ENCODE data around the gene FRMD4A. TPM values are rescaled to one million over a fixed set of nuclear protein-coding genes. Genes with fewer than 3 reads are reported as not detected.

FRMD4A gene
- total and polyA plus RNA-seq, 2 experiments from 2014 or later: 11.9 to 17.5 TPM

GRCh38 chr10:13872411-13872810 is 458.3 kb downstream of the FRMD4A start:
- Histone ChIP-seq H3K36me3 (ENCODE audit: low read depth) (no peaks in the 10 kb centered on the region), H3K9me3 (ENCODE audit: low read depth) (no peaks in the 10 kb centered on the region), H3K9ac (no peak overlapping the region), H4K20me1 (ENCODE audit: insufficient read depth) (no peaks in the 10 kb centered on the region), H3K4me2 (ENCODE audit: unreplicated experiment) (no peak overlapping the region), H3F3A (ENCODE audit: insufficient read depth) (no peaks in the 10 kb centered on the region), H2AFZ (no peak overlapping the region), H3K27me3 (replicated peaks; ENCODE audit: insufficient read depth) (no peaks in the 10 kb centered on the region), H3K9me2 (ENCODE audit: insufficient read depth) (no peaks in the 10 kb centered on the region), H3K27ac (no peak overlapping the region), H3K79me2 (ENCODE audit: insufficient read depth) (peaks cover 97% of the 10 kb centered on the region), H3K4me1 (ENCODE audit: insufficient read depth) (peaks cover 1% of the 10 kb centered on the region), H3K4me3 (no peak overlapping the region)
- WGBS, 2 experiments (ENCODE audit: low coverage in 1 of 2, low lambda C conversion rate in 2 of 2, missing lambda C conversion rate in 2 of 2): 92 to 95% methylated on average over 9 of the region's 9 CpGs
- TF ChIP-seq EZH2phosphoT487 (IDR thresholded peaks at IDR 0.05; ENCODE audit: insufficient read depth, low read depth) (no peak), EZH2 (IDR thresholded peaks at IDR 0.05; ENCODE audit: insufficient read depth, poor library complexity, severe bottlenecking) (no peak)
- in situ Hi-C loops (cut with MboI): no loop called here
- no peak for DNase-seq

GRCh38 chr10:13871776-13872175 is 458.9 kb downstream of the FRMD4A start:
- 99 to 100% methylated on average over 11 of the region's 11 CpGs for whole genome bisulfite sequencing, 2 experiments (ENCODE audit: low coverage in 1 of 2, low lambda C conversion rate in 2 of 2, missing lambda C conversion rate in 2 of 2)
- Histone ChIP-seq H3K4me2 (ENCODE audit: unreplicated experiment) (no peak overlapping the region), H3K4me3 (no peak overlapping the region), H3F3A (ENCODE audit: insufficient read depth) (peaks cover 5% of the 10 kb centered on the region; the same call in 1 of the 2 replicates), H3K27ac (no peak overlapping the region), H3K9me3 (ENCODE audit: low read depth) (no peaks in the 10 kb centered on the region), H3K9ac (no peak overlapping the region), H3K4me1 (ENCODE audit: insufficient read depth) (peaks cover 5% of the 10 kb centered on the region; the same call in 1 of the 2 replicates), H4K20me1 (ENCODE audit: insufficient read depth) (no peaks in the 10 kb centered on the region), H2AFZ (no peak overlapping the region), H3K27me3 (replicated peaks; ENCODE audit: insufficient read depth) (no peaks in the 10 kb centered on the region), H3K9me2 (ENCODE audit: insufficient read depth) (no peaks in the 10 kb centered on the region), H3K79me2 (ENCODE audit: insufficient read depth) (peaks cover 97% of the 10 kb centered on the region), H3K36me3 (ENCODE audit: low read depth) (no peaks in the 10 kb centered on the region)
- in situ Hi-C loops (cut with MboI): no loop called here
- no peak for DNase-seq
- TF ChIP-seq EZH2phosphoT487 (IDR thresholded peaks at IDR 0.05; ENCODE audit: insufficient read depth, low read depth): no peak
- no peak for TF ChIP-seq EZH2 (IDR thresholded peaks at IDR 0.05; ENCODE audit: insufficient read depth, poor library complexity, severe bottlenecking)

GRCh38 chr10:13871011-13871410 is 459.7 kb downstream of the FRMD4A start:
- Histone ChIP-seq H3K27ac (no peak overlapping the region), H3K79me2 (ENCODE audit: insufficient read depth) (peaks cover 97% of the 10 kb centered on the region), H3K27me3 (replicated peaks; ENCODE audit: insufficient read depth) (no peaks in the 10 kb centered on the region), H3F3A (ENCODE audit: insufficient read depth) (peaks cover 12% of the 10 kb centered on the region; the same call in 1 of the 2 replicates), H4K20me1 (ENCODE audit: insufficient read depth) (no peaks in the 10 kb centered on the region), H2AFZ (no peak overlapping the region), H3K4me2 (ENCODE audit: unreplicated experiment) (no peak overlapping the region), H3K9ac (no peak overlapping the region), H3K9me3 (ENCODE audit: low read depth) (no peaks in the 10 kb centered on the region), H3K4me1 (ENCODE audit: insufficient read depth) (peaks cover 13% of the 10 kb centered on the region), H3K36me3 (ENCODE audit: low read depth) (no peaks in the 10 kb centered on the region), H3K9me2 (ENCODE audit: insufficient read depth) (no peaks in the 10 kb centered on the region), H3K4me3 (no peak overlapping the region)
- WGBS, 2 experiments (ENCODE audit: low coverage in 1 of 2, low lambda C conversion rate in 2 of 2, missing lambda C conversion rate in 2 of 2): 96 to 97% methylated on average over 9 of the region's 9 CpGs
- in situ Hi-C loops (cut with MboI): no loop called here
- DNase-seq: no peak
- TF ChIP-seq EZH2phosphoT487 (IDR thresholded peaks at IDR 0.05; ENCODE audit: insufficient read depth, low read depth) (no peak), EZH2 (IDR thresholded peaks at IDR 0.05; ENCODE audit: insufficient read depth, poor library complexity, severe bottlenecking) (no peak)

GRCh38 chr10:13869295-13869664 is 461.4 kb downstream of the FRMD4A start:
- Histone ChIP-seq H3K36me3 (ENCODE audit: low read depth) (no peaks in the 10 kb centered on the region), H3K4me2 (ENCODE audit: unreplicated experiment) (no peak overlapping the region), H4K20me1 (ENCODE audit: insufficient read depth) (no peaks in the 10 kb centered on the region), H3K79me2 (ENCODE audit: insufficient read depth) (peaks cover 93% of the 10 kb centered on the region), H3K27ac (no peak overlapping the region), H3K27me3 (replicated peaks; ENCODE audit: insufficient read depth) (no peaks in the 10 kb centered on the region), H3K4me3 (no peak overlapping the region), H3F3A (ENCODE audit: insufficient read depth) (peaks cover 19% of the 10 kb centered on the region), H3K9me3 (ENCODE audit: low read depth) (no peaks in the 10 kb centered on the region), H3K4me1 (ENCODE audit: insufficient read depth) (peaks cover 19% of the 10 kb centered on the region), H3K9ac (no peak overlapping the region), H2AFZ (no peak overlapping the region), H3K9me2 (ENCODE audit: insufficient read depth) (no peaks in the 10 kb centered on the region)
- WGBS, 2 experiments (ENCODE audit: low coverage in 1 of 2, low lambda C conversion rate in 2 of 2, missing lambda C conversion rate in 2 of 2): 99% methylated on average over 12 of the region's 12 CpGs
- TF ChIP-seq EZH2 (IDR thresholded peaks at IDR 0.05; ENCODE audit: insufficient read depth, poor library complexity, severe bottlenecking) (no peak), EZH2phosphoT487 (IDR thresholded peaks at IDR 0.05; ENCODE audit: insufficient read depth, low read depth) (no peak)
- no peak for DNase-seq
- in situ Hi-C loops (cut with MboI): no loop called here
